A549 (cell line): ENCODE results near the gene PAM. TPM values are rescaled to one million over a fixed set of nuclear protein-coding genes. Genes with fewer than 3 reads are reported as not detected.

Experiments used
- ATAC-seq, 2 experiments: fragments of 200-7000 bp in 1 of 2; fragments of >200 bp in 1 of 2; cut with Nextera tagmentation in 1 of 2; cut with Tn5 transposase in 1 of 2; 3 replicates each; pipeline versions ENCODE4 v1.8.0 to v1.9.1; 2018 to 2020; ENCODE audit warnings: mild to moderate bottlenecking in 1 of 2, moderate library complexity in 1 of 2
- CTCF ChIA-PET: fragments of 300-600 bp; sonication (Branson Sonifier 250); formaldehyde crosslinking; extraction: SDS; loops from one replicate; lab custom pipeline; 2021; ENCODE audit warnings: antibody characterized with exemption, inconsistent platforms; lab: Yijun Ruan, JAX
- POLR2A ChIA-PET: fragments of 350-600 bp; formaldehyde crosslinking; extraction: SDS; loops from one replicate; lab custom pipeline; 2021; ENCODE audit warnings: antibody characterized with exemption, inconsistent platforms; lab: Yijun Ruan, JAX
- DNase-seq, 2 experiments: peaks; one replicate each; pipeline versions ENCODE4 v3.0.0 to v3.0.0-alpha.2; 2011 to 2016; ENCODE audit warnings: low read depth in 1 of 2, low spot score in 1 of 2
- FAIRE-seq: peaks from 2 replicates; lab custom pipeline; 2011; peaks lifted over from hg19 to GRCh38; lab: Jason Lieb, UNC
- H3K27ac ChIP-seq, 2 experiments: fragments of >200 bp; sonication (Bioruptor Twin); formaldehyde crosslinking; 3 replicates each; pipeline ENCODE4 v1.5.1; 2016 to 2017
- H3K4me1 ChIP-seq: fragments of >200 bp; sonication (Bioruptor Twin); formaldehyde crosslinking; 3 replicates; pipeline ENCODE4 v1.6.1; 2016
- H3K4me2 ChIP-seq: fragments of >200 bp; sonication (Bioruptor Twin); formaldehyde crosslinking; 3 replicates; pipeline ENCODE4 v1.6.1; 2016
- H3K4me3 ChIP-seq: fragments of >200 bp; sonication (Bioruptor Twin); formaldehyde crosslinking; 3 replicates; pipeline ENCODE4 v1.5.1; 2016
- H3K9me3 ChIP-seq: fragments of >200 bp; sonication (Bioruptor Twin); formaldehyde crosslinking; 3 replicates; pipeline ENCODE4 v1.6.1; 2016
- ATOH8 ChIP-seq: fragments of 250-450 bp; sonication (Bioruptor Pico); IDR thresholded peaks from 2 replicates; pipeline ENCODE4 v1.5.0; 2020; ENCODE audit warnings: low read depth, mild to moderate bottlenecking, moderate library complexity
- BHLHE40 ChIP-seq: IDR thresholded peaks from 2 replicates; pipeline ENCODE4 v1.6.1; 2012; ENCODE audit warnings: low read depth, low read length, inconsistent platforms
- CHD4 ChIP-seq: fragments of 200-600 bp; sonication (generic); IDR thresholded peaks from 2 replicates; pipeline ENCODE4 v1.6.1; 2016; ENCODE audit warnings: antibody characterized with exemption, mild to moderate bottlenecking, borderline replicate concordance
- CTCF ChIP-seq: fragments of >200 bp; sonication (Bioruptor Twin); formaldehyde crosslinking; IDR thresholded peaks from 3 replicates; pipeline ENCODE4 v1.5.1; 2016
- E2F6 ChIP-seq: IDR thresholded peaks from 2 replicates; pipeline ENCODE4 v1.6.1; 2012; ENCODE audit warnings: low read depth, borderline replicate concordance
- EHF ChIP-seq: fragments of 250-450 bp; sonication (Bioruptor Pico); IDR thresholded peaks from 2 replicates; pipeline ENCODE4 v1.5.0; 2020; ENCODE audit warnings: mild to moderate bottlenecking
- EP300 ChIP-seq, 2 experiments: fragments of >200 bp; sonication (Bioruptor Twin); formaldehyde crosslinking; IDR thresholded peaks; 2 replicates in 1 of 2; 3 replicates in 1 of 2; pipeline ENCODE4 v1.6.1; 2016 to 2017
- ESRRA ChIP-seq: fragments of 150-350 bp; IDR thresholded peaks from 2 replicates; pipeline ENCODE4 v1.6.1; 2014; ENCODE audit warnings: mild to moderate bottlenecking, low read length, borderline replicate concordance
- HDAC2 ChIP-seq: fragments of 200-600 bp; sonication (generic); IDR thresholded peaks from 2 replicates; pipeline ENCODE4 v1.6.1; 2016
- HEYL ChIP-seq: fragments of 250-450 bp; sonication (Bioruptor Pico); IDR thresholded peaks from 2 replicates; pipeline ENCODE4 v1.8.0; 2021; ENCODE audit warnings: mild to moderate bottlenecking, moderate library complexity
- HOXA7 ChIP-seq: fragments of 250-450 bp; sonication (Bioruptor Pico); IDR thresholded peaks from 2 replicates; pipeline ENCODE4 v1.5.0; 2020; ENCODE audit warnings: mild to moderate bottlenecking, moderate library complexity
- HOXB5 ChIP-seq: fragments of 250-450 bp; sonication (Bioruptor Pico); IDR thresholded peaks from 2 replicates; pipeline ENCODE4 v1.5.0; 2020; ENCODE audit warnings: mild to moderate bottlenecking, moderate library complexity
- JUN ChIP-seq, 2 experiments: fragments of >200 bp; sonication (Bioruptor Twin); formaldehyde crosslinking; IDR thresholded peaks; 2 replicates in 1 of 2; 3 replicates in 1 of 2; pipeline ENCODE4 v1.6.1; 2016 to 2017
- KDM1A ChIP-seq: fragments of 200-600 bp; sonication (generic); IDR thresholded peaks from 2 replicates; pipeline ENCODE4 v1.6.1; 2016; ENCODE audit warnings: low read depth, mild to moderate bottlenecking
- MAZ ChIP-seq: fragments of 150-350 bp; IDR thresholded peaks from 2 replicates; pipeline ENCODE4 v1.6.1; 2014; ENCODE audit warnings: antibody characterized with exemption, low read depth, low read length, borderline replicate concordance
- NFE2L2 ChIP-seq: fragments of 150-350 bp; conservative IDR thresholded peaks from 2 replicates; pipeline ENCODE4 v1.6.1; 2014; ENCODE audit warnings: low read length
- NPAS2 ChIP-seq: fragments of 250-450 bp; sonication (Bioruptor Pico); IDR thresholded peaks from 2 replicates; pipeline ENCODE4 v1.8.0; 2022; ENCODE audit warnings: mild to moderate bottlenecking, moderate library complexity, borderline replicate concordance
- POLR2AphosphoS2 ChIP-seq: conservative IDR thresholded peaks from 2 replicates; pipeline ENCODE4 v1.6.1; 2012; ENCODE audit warnings: low read length, improper control_type of control experiment, inconsistent platforms
- RAD21 ChIP-seq, 2 experiments: fragments of >200 bp in 1 of 2; sonication (Bioruptor Twin) in 1 of 2; formaldehyde crosslinking in 1 of 2; IDR thresholded peaks in 1 of 2; conservative IDR thresholded peaks in 1 of 2; 2 replicates in 1 of 2; 3 replicates in 1 of 2; pipeline ENCODE4 v1.6.1; 2012 to 2018; ENCODE audit warnings: inconsistent platforms in 1 of 2
- USF2 ChIP-seq: fragments of 450-650 bp; IDR thresholded peaks from 2 replicates; pipeline ENCODE4 v1.6.1; 2014; ENCODE audit warnings: antibody characterized with exemption
- WGBS: methylation state at CpG from one replicate; pipeline ENCODE4 v1.1.6; 2017; ENCODE audit errors: missing lambda C conversion rate; 5-methylcytosine and 5-hydroxymethylcytosine counted together
- polyA plus RNA-seq, 4 experiments: library from polyadenylated mRNA; depleted of rRNA in 3 of 4; stranded (reverse); fragments of >200 nt; fragmentation: RNase III in 1 of 4; extraction: RNeasy Plus Mini Kit Qiagen cat#74134 plus additional on column Dnase treatment in 1 of 4; gene quantifications; 2 replicates in 3 of 4; 3 replicates in 1 of 4; pipeline ENCODE4 v1.2.3, GENCODE V29; 2011 to 2017
- TF ChIP-seq, protein P1 (sequence below): fragments of >200 bp; sonication (Bioruptor Twin); formaldehyde crosslinking; IDR thresholded peaks from 2 replicates; pipeline ENCODE4 v1.6.1; 2016
- TF ChIP-seq, protein P2 (sequence below): fragments of 200-600 bp; sonication (generic); IDR thresholded peaks from 2 replicates; pipeline ENCODE4 v1.6.1; 2016; ENCODE audit warnings: antibody characterized with exemption, mild to moderate bottlenecking, moderate library complexity
- TF ChIP-seq, protein P3 (sequence below): fragments of >200 bp; sonication (Bioruptor Twin); formaldehyde crosslinking; IDR thresholded peaks from 3 replicates; pipeline ENCODE4 v1.6.1; 2016

Gene PAM
- polyA plus RNA-seq, 2 of the 4 experiments (the other 2 are of a cell fraction): 21.5 to 25.1 TPM

GRCh38 chr5:102789469-102789868, 34.4 kb downstream of the PAM start:
- ATAC-seq: no peak
- Histone ChIP-seq H3K4me1 (peaks cover 2% of the 10 kb centered on the region; the same call in 2 of the 3 replicates), H3K4me2 (no peak overlapping the region), H3K9me3 (no peaks in the 10 kb centered on the region), H3K27ac (no peak overlapping the region), H3K4me3 (no peak overlapping the region)
- POLR2A ChIA-PET: no interaction called here
- no peak for FAIRE-seq
- WGBS: 50% methylated on average over 4 of the region's 4 CpGs
- TF ChIP-seq POLR2AphosphoS2 (no peak), EP300 (IDR thresholded peaks at IDR 0.05) (no peak), MAZ (no peak), HOXA7 (CRISPR knock-in tag) (no peak), HOXB5 (CRISPR knock-in tag) (no peak), NFE2L2 (no peak), ATOH8 (no peak), E2F6 (no peak), ESRRA (no peak), EHF (CRISPR knock-in tag) (no peak)
- TF ChIP-seq, protein P1, sequence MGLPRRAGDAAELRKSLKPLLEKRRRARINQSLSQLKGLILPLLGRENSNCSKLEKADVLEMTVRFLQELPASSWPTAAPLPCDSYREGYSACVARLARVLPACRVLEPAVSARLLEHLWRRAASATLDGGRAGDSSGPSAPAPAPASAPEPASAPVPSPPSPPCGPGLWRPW: no peak
- TF ChIP-seq, protein P2, sequence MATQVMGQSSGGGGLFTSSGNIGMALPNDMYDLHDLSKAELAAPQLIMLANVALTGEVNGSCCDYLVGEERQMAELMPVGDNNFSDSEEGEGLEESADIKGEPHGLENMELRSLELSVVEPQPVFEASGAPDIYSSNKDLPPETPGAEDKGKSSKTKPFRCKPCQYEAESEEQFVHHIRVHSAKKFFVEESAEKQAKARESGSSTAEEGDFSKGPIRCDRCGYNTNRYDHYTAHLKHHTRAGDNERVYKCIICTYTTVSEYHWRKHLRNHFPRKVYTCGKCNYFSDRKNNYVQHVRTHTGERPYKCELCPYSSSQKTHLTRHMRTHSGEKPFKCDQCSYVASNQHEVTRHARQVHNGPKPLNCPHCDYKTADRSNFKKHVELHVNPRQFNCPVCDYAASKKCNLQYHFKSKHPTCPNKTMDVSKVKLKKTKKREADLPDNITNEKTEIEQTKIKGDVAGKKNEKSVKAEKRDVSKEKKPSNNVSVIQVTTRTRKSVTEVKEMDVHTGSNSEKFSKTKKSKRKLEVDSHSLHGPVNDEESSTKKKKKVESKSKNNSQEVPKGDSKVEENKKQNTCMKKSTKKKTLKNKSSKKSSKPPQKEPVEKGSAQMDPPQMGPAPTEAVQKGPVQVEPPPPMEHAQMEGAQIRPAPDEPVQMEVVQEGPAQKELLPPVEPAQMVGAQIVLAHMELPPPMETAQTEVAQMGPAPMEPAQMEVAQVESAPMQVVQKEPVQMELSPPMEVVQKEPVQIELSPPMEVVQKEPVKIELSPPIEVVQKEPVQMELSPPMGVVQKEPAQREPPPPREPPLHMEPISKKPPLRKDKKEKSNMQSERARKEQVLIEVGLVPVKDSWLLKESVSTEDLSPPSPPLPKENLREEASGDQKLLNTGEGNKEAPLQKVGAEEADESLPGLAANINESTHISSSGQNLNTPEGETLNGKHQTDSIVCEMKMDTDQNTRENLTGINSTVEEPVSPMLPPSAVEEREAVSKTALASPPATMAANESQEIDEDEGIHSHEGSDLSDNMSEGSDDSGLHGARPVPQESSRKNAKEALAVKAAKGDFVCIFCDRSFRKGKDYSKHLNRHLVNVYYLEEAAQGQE: no peak
- TF ChIP-seq, protein P3, sequence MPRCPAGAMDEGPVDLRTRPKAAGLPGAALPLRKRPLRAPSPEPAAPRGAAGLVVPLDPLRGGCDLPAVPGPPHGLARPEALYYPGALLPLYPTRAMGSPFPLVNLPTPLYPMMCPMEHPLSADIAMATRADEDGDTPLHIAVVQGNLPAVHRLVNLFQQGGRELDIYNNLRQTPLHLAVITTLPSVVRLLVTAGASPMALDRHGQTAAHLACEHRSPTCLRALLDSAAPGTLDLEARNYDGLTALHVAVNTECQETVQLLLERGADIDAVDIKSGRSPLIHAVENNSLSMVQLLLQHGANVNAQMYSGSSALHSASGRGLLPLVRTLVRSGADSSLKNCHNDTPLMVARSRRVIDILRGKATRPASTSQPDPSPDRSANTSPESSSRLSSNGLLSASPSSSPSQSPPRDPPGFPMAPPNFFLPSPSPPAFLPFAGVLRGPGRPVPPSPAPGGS: no peak
- DNase-seq: no peak
- CTCF ChIA-PET: interaction anchor here (2.1 to 2.2 kb wide), 2 partner anchors 9 to 181 kb away, joined by 6 to 9 read pairs; no protein-coding TSS in a partner anchor

- DNase-seq (no peak), FAIRE-seq (no peak), ATAC-seq (no peak)
- TF ChIP-seq NFE2L2 (no peak), HOXA7 (CRISPR knock-in tag) (no peak)
- Histone ChIP-seq H3K4me3 (no peak overlapping the region), H3K9me3 (no peaks in the 10 kb centered on the region), H3K4me1 (peaks cover 7% of the 10 kb centered on the region; the same call in 2 of the 3 replicates), H3K4me2 (no peak overlapping the region), H3K27ac (no peak overlapping the region)
- ChIA-PET CTCF (interaction anchor here (2.1 to 2.2 kb wide), 2 partner anchors 10 to 180 kb away, joined by 6 to 9 read pairs; no protein-coding TSS in a partner anchor), POLR2A (no interaction called here)
Measured at GRCh38 chr5:102790748-102791147, 35.6 kb downstream of the PAM start.

- ATAC-seq (peak in 1 of 2 experiments; percentile 50; a peak in 2 of 6 replicates), DNase-seq (peak; percentile 6 to 20), FAIRE-seq (no peak)
- WGBS: 17% methylated on average over 1 of the region's 1 CpG
- no peaks in the 10 kb centered on the region for H3K9me3 ChIP-seq
- H3K27ac ChIP-seq: no peak overlapping the region
- POLR2A ChIA-PET: no interaction called here
- H3K4me1 ChIP-seq: peaks cover 10% of the 10 kb centered on the region; the same call in 2 of the 3 replicates
- CTCF ChIA-PET: interaction anchor here (0.8 to 1.0 kb wide), 2 partner anchors 12 to 31 kb away, joined by 3 read pairs; no protein-coding TSS in a partner anchor
- no peak overlapping the region for H3K4me2 ChIP-seq
- H3K4me3 ChIP-seq: no peak overlapping the region
- TF ChIP-seq CHD4 (no peak), E2F6 (no peak), JUN (IDR thresholded peaks at IDR 0.05) (no peak), NPAS2 (CRISPR knock-in tag) (no peak), BHLHE40 (no peak), CTCF (peak; percentile 34), KDM1A (no peak), HDAC2 (no peak), RAD21 (conservative IDR thresholded peaks at IDR 0.05 in 1 of 2, IDR thresholded peaks at IDR 0.05 in 1 of 2) (peak; percentile 24 to 29; a peak in 1 of 5 replicates), USF2 (no peak), HEYL (CRISPR knock-in tag) (no peak)
Measured at GRCh38 chr5:102792705-102793104, 37.6 kb downstream of the PAM start.
